K562 (cell line): ENCODE measurements around the gene PLXNA2. TPM values are rescaled to one million over a fixed set of nuclear protein-coding genes. Genes with fewer than 3 reads are reported as not detected.

Experiments used
- ATAC-seq: fragments of 200-7000 bp; cut with Tn5 transposase; 3 replicates; pipeline ENCODE4 v1.9.1; 2020; ENCODE audit warnings: moderate library complexity
- BruUV-seq: library from RNA; stranded (reverse); fragments of 400-500 nt; replicated peaks from 2 replicates; lab custom pipeline; 2021; lab: Mats Ljungman, UMichigan
- CTCF ChIA-PET: fragments of 300-600 bp; formaldehyde crosslinking; extraction: SDS; loops from one replicate; lab custom pipeline; 2021; ENCODE audit warnings: low intra/inter-chr PET ratio; lab: Yijun Ruan, JAX
- POLR2A ChIA-PET: fragments of 300-600, 350-650 bp; sonication (Branson Sonifier 250); formaldehyde crosslinking; extraction: SDS; loops from one replicate; lab custom pipeline; 2021; ENCODE audit warnings: antibody characterized with exemption, inconsistent platforms; lab: Yijun Ruan, JAX
- DNase-seq, 4 experiments: peaks; one replicate each; pipeline versions ENCODE4 v3.0.0 to v3.0.0-alpha.2; 2011 to 2018; ENCODE audit warnings: low spot score in 3 of 4, mixed read lengths in 3 of 4; ENCODE audit errors: extremely low read depth in 1 of 4
- FAIRE-seq: peaks from 2 replicates; lab custom pipeline; 2011; peaks lifted over from hg19 to GRCh38; lab: Jason Lieb, UNC
- H2AFZ ChIP-seq: 2 replicates; pipeline ENCODE4 v1.6.0; 2011; ENCODE audit warnings: low read depth, low read length, control low read depth, inconsistent platforms
- H3K27ac ChIP-seq: fragments of 200-600 bp; 3 replicates; pipeline ENCODE4 v1.8.0; 2011; ENCODE audit warnings: low read depth, mild to moderate bottlenecking, control low read depth, inconsistent platforms, low read length, moderate library complexity, mixed read lengths; ENCODE audit errors: extremely low read depth
- H3K27me3 ChIP-seq, 2 experiments: fragments of 300-600 bp in 1 of 2; 2 replicates in 1 of 2; 3 replicates in 1 of 2; pipeline versions ENCODE4 v1.6.0 to v1.8.0; 2011; ENCODE audit warnings: inconsistent platforms in 2 of 2, low read length in 2 of 2, mild to moderate bottlenecking in 1 of 2, mixed read lengths in 1 of 2, moderate library complexity in 1 of 2; ENCODE audit not compliant: control insufficient read depth in 2 of 2, insufficient read depth in 2 of 2
- H3K36me3 ChIP-seq: fragments of 300-600 bp; 3 replicates; pipeline ENCODE4 v1.8.0; 2011; ENCODE audit warnings: mild to moderate bottlenecking, low read length, inconsistent platforms; ENCODE audit not compliant: control insufficient read depth, insufficient read depth
- H3K4me1 ChIP-seq, 2 experiments: fragments of 200-600 bp in 1 of 2; replicated peaks in 1 of 2; 2 replicates in 1 of 2; 3 replicates in 1 of 2; pipeline versions ENCODE4 v1.5.1 to v1.8.0; 2011; ENCODE audit warnings: inconsistent platforms in 2 of 2, low read length in 2 of 2, mild to moderate bottlenecking in 1 of 2, mixed read lengths in 1 of 2, moderate library complexity in 1 of 2; ENCODE audit not compliant: control insufficient read depth in 2 of 2, insufficient read depth in 2 of 2
- H3K4me2 ChIP-seq: 2 replicates; pipeline ENCODE4 v1.6.1; 2011; ENCODE audit warnings: low read length, control low read depth, inconsistent platforms, mixed read lengths; ENCODE audit not compliant: insufficient read depth
- H3K4me3 ChIP-seq: fragments of 200-600 bp; sonication (generic), shearing (Covaris generic); 2 replicates; pipeline ENCODE4 v1.5.1; 2016; ENCODE audit warnings: control low read depth, inconsistent platforms
- H3K79me2 ChIP-seq: fragments of 200-600 bp; 3 replicates; pipeline ENCODE4 v1.8.0; 2011; ENCODE audit warnings: low read length, inconsistent platforms; ENCODE audit not compliant: control insufficient read depth, insufficient read depth
- H3K9ac ChIP-seq, 2 experiments: 2 replicates each; pipeline versions ENCODE4 v1.6.0 to v1.6.1; 2011; ENCODE audit warnings: low read depth in 2 of 2, low read length in 2 of 2, control low read depth in 1 of 2, inconsistent platforms in 1 of 2, mild to moderate bottlenecking in 1 of 2, mixed read lengths in 1 of 2; ENCODE audit not compliant: insufficient read depth in 1 of 2
- H3K9me1 ChIP-seq: one replicate; pipeline ENCODE4 v1.6.0; 2011; ENCODE audit warnings: inconsistent platforms, mild to moderate bottlenecking, low read length, moderate library complexity; ENCODE audit not compliant: control insufficient read depth, insufficient read depth
- H3K9me3 ChIP-seq: replicated peaks from 2 replicates; pipeline ENCODE4 v1.5.1; 2011; ENCODE audit warnings: low read depth, low read length, inconsistent platforms; ENCODE audit not compliant: control insufficient read depth, insufficient read depth
- H4K20me1 ChIP-seq: replicated peaks from 2 replicates; pipeline ENCODE4 v1.6.1; 2011; ENCODE audit warnings: low read length, inconsistent platforms, mixed read lengths; ENCODE audit not compliant: control insufficient read depth, insufficient read depth
- NCOA4 ChIP-seq: fragments of 450-650 bp; IDR thresholded peaks from 2 replicates; pipeline ENCODE4 v1.6.1; 2018; ENCODE audit warnings: mild to moderate bottlenecking; ENCODE audit not compliant: partially characterized antibody
- NFATC3 ChIP-seq: fragments of 450-650 bp; IDR thresholded peaks from 2 replicates; pipeline ENCODE4 v1.6.1; 2017; ENCODE audit warnings: mild to moderate bottlenecking
- PPARD ChIP-seq: fragments of 250-450 bp; sonication (Bioruptor Pico); IDR thresholded peaks from 2 replicates; pipeline ENCODE4 v1.8.0; 2022; ENCODE audit warnings: inconsistent platforms, mild to moderate bottlenecking, moderate library complexity
- SETDB1 ChIP-seq: IDR thresholded peaks from one replicate; pipeline ENCODE4 v1.6.1; 2012; ENCODE audit warnings: low read length, control low read depth, inconsistent platforms
- SIN3B ChIP-seq: fragments of 450-650 bp; IDR thresholded peaks from 2 replicates; pipeline ENCODE4 v1.6.1; 2017; ENCODE audit warnings: low read depth, mild to moderate bottlenecking, moderate library complexity
- THRAP3 ChIP-seq: fragments of 450-650 bp; IDR thresholded peaks from 2 replicates; pipeline ENCODE4 v1.6.1; 2016; ENCODE audit warnings: mild to moderate bottlenecking, inconsistent platforms, borderline replicate concordance
- ZNF121 ChIP-seq: sonication (generic); formaldehyde crosslinking; conservative IDR thresholded peaks from 2 replicates; pipeline ENCODE4 v1.8.0; 2022; ENCODE audit warnings: missing genetic modification reagents
- ZNF134 ChIP-seq: fragments of 250-450 bp; sonication (Bioruptor Pico); conservative IDR thresholded peaks from 2 replicates; pipeline ENCODE4 v1.4.0; 2020
- ZNF408 ChIP-seq: fragments of 250-450 bp; sonication (Bioruptor Pico); IDR thresholded peaks from 2 replicates; pipeline ENCODE4 v1.4.0; 2020; ENCODE audit warnings: low read depth, mild to moderate bottlenecking, moderate library complexity
- WGBS: fragments of 100-300 bp; shearing (Covaris generic); methylation state at CpG from one replicate; pipeline ENCODE4 v1.1.6; 2016; ENCODE audit warnings: low coverage, mixed read lengths; ENCODE audit not compliant: insufficient coverage; ENCODE audit errors: missing lambda C conversion rate; 5-methylcytosine and 5-hydroxymethylcytosine counted together
- in situ Hi-C: fragments of 300-500 bp; cut with MboI; formaldehyde crosslinking; loops from 4 replicates; pipeline ENCODE4 v1.15.0; 2018; ENCODE audit warnings: inconsistent platforms, mixed read lengths
- intact Hi-C: fragments of 100-400 bp; cut with micrococcal nuclease; formaldehyde crosslinking; loops from 2 replicates; pipeline ENCODE4 v1.14.2; 2022
- polyA plus RNA-seq, 8 experiments: library from polyadenylated mRNA; depleted of rRNA in 4 of 8; stranded (reverse) in 5 of 8; unstranded in 3 of 8; fragments of >200 nt; fragmentation: Nextera tagmentation in 2 of 8; fragmentation: Illumina TruSeq in 1 of 8; extraction: Ambion mirVana in 2 of 8; extraction: Trizol in 1 of 8; gene quantifications; 2 replicates each; pipeline versions ENCODE4 v1.2.1 to v1.2.3, GENCODE V29; 2011 to 2014; ENCODE audit warnings: inconsistent platforms in 1 of 8, missing spikeins in 1 of 8
- total RNA-seq, 7 experiments: library from RNA; depleted of rRNA in 6 of 7; stranded (reverse); fragments of >200 nt in 6 of 7; fragmentation: Illumina TruSeq in 2 of 7; extraction: Trizol in 2 of 7; gene quantifications; 2 replicates each; pipeline versions ENCODE4 v1.2.1 to v1.2.3, GENCODE V29; 2011 to 2021; ENCODE audit warnings: low replicate concordance in 1 of 7
- TF ChIP-seq, protein P1 (sequence below): sonication (generic); formaldehyde crosslinking; IDR thresholded peaks from 2 replicates; pipeline ENCODE4 v1.9.0; 2022; ENCODE audit warnings: mild to moderate bottlenecking, missing genetic modification reagents
- TF ChIP-seq, protein P2 (sequence below): fragments of 450-650 bp; formaldehyde crosslinking; IDR thresholded peaks from 2 replicates; pipeline ENCODE4 v1.4.0; 2022; ENCODE audit warnings: mild to moderate bottlenecking, moderate library complexity
- TF ChIP-seq, protein P3 (sequence below): sonication (generic); formaldehyde crosslinking; IDR thresholded peaks from 2 replicates; pipeline ENCODE4 v1.8.0; 2022; ENCODE audit warnings: missing genetic modification reagents, mild to moderate bottlenecking, borderline replicate concordance
- TF ChIP-seq, protein P4 (sequence below): sonication (generic); formaldehyde crosslinking; IDR thresholded peaks from 2 replicates; pipeline ENCODE4 v1.5.0; 2020; ENCODE audit warnings: missing genetic modification reagents

Gene PLXNA2
- total and polyA plus RNA-seq, 9 of the 15 experiments (the other 6 are each of a cell fraction or from before 2014, with no cell fraction given), result 0.01 to 1.3 (median 0.32) TPM

DNA sequence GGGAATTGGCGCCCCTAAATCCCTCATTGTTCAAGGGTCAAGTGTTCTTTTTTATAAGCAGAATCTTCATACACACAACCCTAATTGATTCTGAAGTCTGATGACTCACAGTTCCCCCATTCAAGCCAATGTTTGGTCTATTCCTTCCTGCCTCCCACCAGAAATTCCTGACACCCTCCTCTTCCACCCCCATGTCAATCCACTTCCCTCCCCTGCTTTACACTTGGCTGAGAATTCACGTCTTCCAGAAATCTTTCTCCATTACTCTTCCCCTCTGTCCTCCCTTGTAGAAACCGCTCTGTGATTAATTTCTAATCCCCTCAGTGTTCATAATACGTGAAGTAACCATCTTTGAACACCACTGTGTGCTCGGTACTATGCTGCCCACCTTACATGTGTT lies 257.0 kb downstream of the PLXNA2 start:
- H3K9me3 ChIP-seq, result no peaks in the 10 kb centered on the region
- 2% methylated on average over 5 of the region's 5 CpGs for WGBS
- H4K20me1 ChIP-seq, result no peaks in the 10 kb centered on the region
- H3K9ac ChIP-seq, result no peak overlapping the region
- no peak overlapping the region for H3K4me2 ChIP-seq
- no peak overlapping the region for H3K4me3 ChIP-seq
- no peak for TF ChIP-seq THRAP3
- no peak for TF ChIP-seq ZNF408 (CRISPR knock-in tag)
- TF ChIP-seq, protein P1, sequence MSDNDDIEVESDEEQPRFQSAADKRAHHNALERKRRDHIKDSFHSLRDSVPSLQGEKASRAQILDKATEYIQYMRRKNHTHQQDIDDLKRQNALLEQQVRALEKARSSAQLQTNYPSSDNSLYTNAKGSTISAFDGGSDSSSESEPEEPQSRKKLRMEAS (CRISPR knock-in tag), result no peak
- TF ChIP-seq PPARD (CRISPR knock-in tag), result no peak
- no peak for TF ChIP-seq NFATC3
- ChIA-PET CTCF (no interaction called here), POLR2A (no interaction called here)
- ATAC-seq (no peak), DNase-seq (no peak), FAIRE-seq (no peak)
- in situ Hi-C loops, result no loop called here
- H3K79me2 ChIP-seq, result no peaks in the 10 kb centered on the region
- H2AFZ ChIP-seq, result no peak overlapping the region
- no TSS peak for BruUV-seq
- no peaks in the 10 kb centered on the region for H3K36me3 ChIP-seq
- H3K4me1 ChIP-seq, result peaks cover 0 to 6% of the 10 kb centered on the region in 2 experiments; a peak in 1 of 5 replicates
- no peaks in the 10 kb centered on the region for H3K9me1 ChIP-seq
- H3K27me3 ChIP-seq, result peaks cover 42 to 47% of the 10 kb centered on the region in 2 experiments
- H3K27ac ChIP-seq, result no peak overlapping the region
- intact Hi-C loops, result no loop called here

DNA sequence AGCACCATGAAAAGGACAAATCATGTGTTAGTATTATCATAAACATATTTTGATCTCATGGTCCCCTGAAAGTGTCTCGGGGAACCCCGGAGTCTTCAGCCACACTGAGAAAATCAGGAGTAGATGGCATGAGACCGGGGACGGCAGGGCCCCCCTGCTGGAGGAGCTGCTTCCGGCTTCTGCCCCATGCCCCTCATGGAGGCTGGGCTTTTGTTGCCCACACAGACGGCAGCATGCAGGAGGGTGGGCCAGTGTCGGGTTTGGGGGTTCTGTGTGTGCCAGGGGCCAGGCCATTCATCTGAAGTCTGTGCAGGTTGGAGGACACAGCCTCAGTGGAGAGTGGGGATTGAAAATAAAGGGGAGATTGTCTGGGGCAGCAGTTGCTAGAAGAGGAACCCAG lies 258.2 kb downstream of the PLXNA2 start:
- H3K9me3 ChIP-seq, result no peaks in the 10 kb centered on the region
- H3K4me3 ChIP-seq, result no peak overlapping the region
- no peaks in the 10 kb centered on the region for H3K36me3 ChIP-seq
- no TSS peak for BruUV-seq
- H3K9me1 ChIP-seq, result no peaks in the 10 kb centered on the region
- no peak overlapping the region for H3K27ac ChIP-seq
- ChIA-PET POLR2A (interaction anchor here (0.6 to 1.6 kb wide), 2 partner anchors 8 to 16 kb away, joined by 3 to 5 read pairs; no protein-coding TSS in a partner anchor), CTCF (no interaction called here)
- no peak overlapping the region for H3K4me2 ChIP-seq
- in situ Hi-C loops, result no loop called here
- no peaks in the 10 kb centered on the region for H3K79me2 ChIP-seq
- H3K4me1 ChIP-seq, result peaks cover 0 to 3% of the 10 kb centered on the region in 2 experiments; a peak in 1 of 5 replicates
- 6% methylated on average over 7 of the region's 7 CpGs for WGBS
- H3K27me3 ChIP-seq, result peaks cover 35 to 50% of the 10 kb centered on the region in 2 experiments
- H3K9ac ChIP-seq, result no peak overlapping the region
- DNase-seq (no peak), FAIRE-seq (no peak), ATAC-seq (no peak)
- intact Hi-C loops, result no loop called here
- no peak overlapping the region for H2AFZ ChIP-seq
- H4K20me1 ChIP-seq, result no peaks in the 10 kb centered on the region
- TF ChIP-seq NCOA4, result no peak
- no peak for TF ChIP-seq ZNF134 (CRISPR knock-in tag)
- TF ChIP-seq ZNF121 (CRISPR knock-in tag), result no peak
- TF ChIP-seq, protein P2, sequence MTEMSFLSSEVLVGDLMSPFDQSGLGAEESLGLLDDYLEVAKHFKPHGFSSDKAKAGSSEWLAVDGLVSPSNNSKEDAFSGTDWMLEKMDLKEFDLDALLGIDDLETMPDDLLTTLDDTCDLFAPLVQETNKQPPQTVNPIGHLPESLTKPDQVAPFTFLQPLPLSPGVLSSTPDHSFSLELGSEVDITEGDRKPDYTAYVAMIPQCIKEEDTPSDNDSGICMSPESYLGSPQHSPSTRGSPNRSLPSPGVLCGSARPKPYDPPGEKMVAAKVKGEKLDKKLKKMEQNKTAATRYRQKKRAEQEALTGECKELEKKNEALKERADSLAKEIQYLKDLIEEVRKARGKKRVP, result no peak
- TF ChIP-seq, protein P3, sequence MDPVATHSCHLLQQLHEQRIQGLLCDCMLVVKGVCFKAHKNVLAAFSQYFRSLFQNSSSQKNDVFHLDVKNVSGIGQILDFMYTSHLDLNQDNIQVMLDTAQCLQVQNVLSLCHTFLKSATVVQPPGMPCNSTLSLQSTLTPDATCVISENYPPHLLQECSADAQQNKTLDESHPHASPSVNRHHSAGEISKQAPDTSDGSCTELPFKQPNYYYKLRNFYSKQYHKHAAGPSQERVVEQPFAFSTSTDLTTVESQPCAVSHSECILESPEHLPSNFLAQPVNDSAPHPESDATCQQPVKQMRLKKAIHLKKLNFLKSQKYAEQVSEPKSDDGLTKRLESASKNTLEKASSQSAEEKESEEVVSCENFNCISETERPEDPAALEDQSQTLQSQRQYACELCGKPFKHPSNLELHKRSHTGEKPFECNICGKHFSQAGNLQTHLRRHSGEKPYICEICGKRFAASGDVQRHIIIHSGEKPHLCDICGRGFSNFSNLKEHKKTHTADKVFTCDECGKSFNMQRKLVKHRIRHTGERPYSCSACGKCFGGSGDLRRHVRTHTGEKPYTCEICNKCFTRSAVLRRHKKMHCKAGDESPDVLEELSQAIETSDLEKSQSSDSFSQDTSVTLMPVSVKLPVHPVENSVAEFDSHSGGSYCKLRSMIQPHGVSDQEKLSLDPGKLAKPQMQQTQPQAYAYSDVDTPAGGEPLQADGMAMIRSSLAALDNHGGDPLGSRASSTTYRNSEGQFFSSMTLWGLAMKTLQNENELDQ, result no peak
- TF ChIP-seq, protein P4, sequence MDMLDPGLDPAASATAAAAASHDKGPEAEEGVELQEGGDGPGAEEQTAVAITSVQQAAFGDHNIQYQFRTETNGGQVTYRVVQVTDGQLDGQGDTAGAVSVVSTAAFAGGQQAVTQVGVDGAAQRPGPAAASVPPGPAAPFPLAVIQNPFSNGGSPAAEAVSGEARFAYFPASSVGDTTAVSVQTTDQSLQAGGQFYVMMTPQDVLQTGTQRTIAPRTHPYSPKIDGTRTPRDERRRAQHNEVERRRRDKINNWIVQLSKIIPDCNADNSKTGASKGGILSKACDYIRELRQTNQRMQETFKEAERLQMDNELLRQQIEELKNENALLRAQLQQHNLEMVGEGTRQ (CRISPR knock-in tag), result no peak
- TF ChIP-seq SIN3B, result no peak
- no peak for TF ChIP-seq SETDB1
